KMS-11 (cell line): ENCODE measurements around the gene TDRD10.
A peak's percentile ranks its signal among the peaks of the same experiment; 100 is the strongest.

Experiments
- H2AFZ ChIP-seq: fragments of 200-600 bp; sonication (generic); 2 replicates; pipeline ENCODE4 v1.6.1; 2016; ENCODE audit warnings: antibody characterized with exemption, mixed run types, low read depth
- H3K27ac ChIP-seq: fragments of 200-600 bp; sonication (generic); 2 replicates; pipeline ENCODE4 v1.6.1; 2016; ENCODE audit warnings: mild to moderate bottlenecking, mixed run types
- H3K27me3 ChIP-seq: fragments of 200-600 bp; sonication (generic); 2 replicates; pipeline ENCODE4 v1.6.1; 2017; ENCODE audit warnings: mild to moderate bottlenecking, low read depth, mixed run types, moderate library complexity; ENCODE audit not compliant: insufficient read depth
- H3K36me3 ChIP-seq: fragments of 200-600 bp; sonication (generic); 2 replicates; pipeline ENCODE4 v1.6.1; 2017; ENCODE audit warnings: mild to moderate bottlenecking, mixed run types; ENCODE audit not compliant: insufficient read depth
- H3K4me1 ChIP-seq: fragments of 200-600 bp; sonication (generic); 2 replicates; pipeline ENCODE4 v1.6.1; 2016; ENCODE audit warnings: mild to moderate bottlenecking, low read depth, mixed run types; ENCODE audit not compliant: poor library complexity, severe bottlenecking
- H3K4me2 ChIP-seq: fragments of 200-600 bp; sonication (generic); 2 replicates; pipeline ENCODE4 v1.7.0; 2016; ENCODE audit warnings: mild to moderate bottlenecking, mixed run types
- H3K4me3 ChIP-seq: fragments of 200-600 bp; sonication (generic); IDR thresholded peaks from 2 replicates; pipeline ENCODE4 v1.6.1; 2017; ENCODE audit warnings: low read depth, low read length, mixed read lengths; ENCODE audit not compliant: insufficient read depth
- H3K79me2 ChIP-seq: fragments of 200-600 bp; sonication (generic); 2 replicates; pipeline ENCODE4 v1.6.1; 2016; ENCODE audit warnings: low read depth, mixed run types; ENCODE audit not compliant: insufficient read depth
- H3K9ac ChIP-seq: fragments of 200-600 bp; sonication (generic); 2 replicates; pipeline ENCODE4 v1.6.1; 2016; ENCODE audit warnings: mild to moderate bottlenecking, mixed run types
- H4K20me1 ChIP-seq: fragments of 200-600 bp; sonication (generic); 2 replicates; pipeline ENCODE4 v1.6.1; 2016; ENCODE audit warnings: mild to moderate bottlenecking, mixed run types; ENCODE audit not compliant: insufficient read depth
- CTCF ChIP-seq: fragments of 200-600 bp; sonication (generic); conservative IDR thresholded peaks from 2 replicates; pipeline ENCODE4 v1.6.1; 2017; ENCODE audit warnings: low read depth, mild to moderate bottlenecking, antibody characterized with exemption, low read length, moderate library complexity, mixed read lengths

TDRD10 gene

DNA sequence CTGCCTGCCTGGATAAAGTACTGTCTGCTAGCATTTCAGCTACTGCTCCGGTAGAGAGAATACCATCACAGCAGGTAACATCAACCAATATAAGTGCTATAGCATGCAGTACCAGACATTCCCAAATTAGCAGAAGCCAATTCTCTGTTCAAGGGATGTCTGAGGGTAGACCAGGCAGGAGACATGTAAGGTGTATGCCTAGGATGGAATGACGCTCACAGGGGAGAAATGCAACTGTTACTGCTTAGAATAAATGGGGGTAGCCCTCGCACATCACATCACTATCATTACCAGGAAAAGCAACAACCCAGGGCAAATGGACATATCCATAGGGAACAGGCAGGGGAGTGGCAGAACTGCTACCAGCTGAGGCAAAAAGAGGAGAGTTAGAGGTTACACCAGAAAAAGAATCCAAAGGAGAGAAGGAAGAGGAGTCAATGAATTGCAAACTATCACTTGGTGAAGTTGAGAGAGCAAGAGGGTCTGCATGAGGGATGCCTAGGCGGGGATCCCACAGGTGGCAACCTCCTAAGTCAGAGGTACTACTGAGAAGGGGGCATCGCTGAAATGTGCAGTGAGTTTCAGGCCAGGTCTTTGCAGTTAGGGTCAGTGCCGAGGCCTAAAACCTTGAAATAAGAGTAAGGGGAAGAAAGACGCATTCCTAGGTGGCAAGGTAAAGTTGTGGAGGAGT, 55.4 kb downstream of the TDRD10 start:
- peak overlapping the region; percentile 10; the same call in 1 of the 2 replicates for H2AFZ ChIP-seq
- no peaks in the 10 kb centered on the region for H3K27me3 ChIP-seq
- peaks cover 26% of the 10 kb centered on the region for H3K36me3 ChIP-seq
- no peak overlapping the region for H3K27ac ChIP-seq
- H4K20me1 ChIP-seq = no peaks in the 10 kb centered on the region
- H3K9ac ChIP-seq = peak overlapping the region; percentile 67; the same call in 1 of the 2 replicates
- TF ChIP-seq CTCF = 0 out of 2 replicates have a peak, but pooled peaks have one; percentile 21
- peaks cover 42% of the 10 kb centered on the region for H3K4me1 ChIP-seq
- H3K4me3 ChIP-seq = peak overlapping the region; percentile 98
- peak overlapping the region; percentile 92 for H3K4me2 ChIP-seq
- peaks cover 29% of the 10 kb centered on the region for H3K79me2 ChIP-seq

- Histone ChIP-seq H3K27ac (peak within 1 kb of the TSS; percentile 56), H3K36me3 (peaks cover 19% of the 10 kb centered on the region; the same call in 1 of the 2 replicates), H3K9ac (peak within 1 kb of the TSS; percentile 67), H3K27me3 (no peaks in the 10 kb centered on the region; the same call in 1 of the 2 replicates), H3K4me1 (peaks cover 34% of the 10 kb centered on the region), H2AFZ (peak within 1 kb of the TSS; percentile 73), H3K79me2 (peaks cover 29% of the 10 kb centered on the region), H3K4me3 (peak within 1 kb of the TSS; percentile 100), H3K4me2 (peak within 1 kb of the TSS; percentile 92), H4K20me1 (no peaks in the 10 kb centered on the region)
- no peak for TF ChIP-seq CTCF
Measured at GRCh38 chr1:154557939-154558719, 56.1 kb downstream of the TDRD10 start, which contains the start of gene UBE2Q1. Gene UBE2Q1 (minus strand): TSS chr1:154558662. CDS start chr1:154558553, 109 bp downstream.

DNA sequence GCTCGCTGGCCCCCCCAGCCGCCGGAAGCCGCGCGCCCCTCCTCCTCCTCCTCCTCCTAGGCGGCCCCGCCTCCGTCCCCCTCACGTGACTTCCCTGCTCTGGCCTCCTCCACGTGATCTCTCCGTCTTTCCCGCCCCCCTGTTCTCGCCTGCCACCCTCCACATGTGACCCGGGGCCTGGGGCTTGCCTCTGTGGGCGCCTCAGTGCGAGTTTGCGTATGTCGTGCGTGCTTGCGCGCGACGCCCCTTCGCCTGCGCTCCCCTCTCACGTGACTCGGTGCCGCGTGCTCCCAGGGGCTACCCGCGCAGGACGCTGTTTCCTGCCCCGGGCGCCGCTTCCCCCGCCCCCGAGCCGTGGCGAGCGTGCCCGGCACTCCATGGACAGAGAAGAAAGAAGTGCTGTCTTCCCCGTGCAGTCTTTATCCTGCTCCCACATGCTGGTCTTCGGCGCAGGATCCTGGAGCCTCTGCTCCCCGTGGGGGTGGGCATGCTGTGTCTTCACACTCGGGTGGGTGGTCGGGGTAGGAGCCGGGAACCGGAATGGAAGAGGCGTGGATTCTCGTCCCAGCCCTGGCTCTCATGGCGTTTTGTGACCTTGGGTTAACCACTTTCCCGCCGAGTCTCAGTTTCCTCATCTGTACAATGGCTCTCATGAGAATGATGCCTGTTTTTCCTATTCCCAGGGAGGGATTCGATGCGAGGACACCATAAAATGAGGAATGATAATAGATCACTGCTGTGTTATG, 56.9 kb downstream of the TDRD10 start:
- H3K27ac ChIP-seq = peak overlapping the region; percentile 56
- peaks cover 11% of the 10 kb centered on the region; the same call in 1 of the 2 replicates for H3K36me3 ChIP-seq
- H3K4me3 ChIP-seq = peak overlapping the region; percentile 100
- peaks cover 29% of the 10 kb centered on the region for H3K79me2 ChIP-seq
- H3K4me2 ChIP-seq = peak overlapping the region; percentile 84
- peak overlapping the region; percentile 73 for H2AFZ ChIP-seq
- peaks cover 29% of the 10 kb centered on the region for H3K4me1 ChIP-seq
- H3K27me3 ChIP-seq = no peaks in the 10 kb centered on the region; the same call in 1 of the 2 replicates
- H4K20me1 ChIP-seq = no peaks in the 10 kb centered on the region
- TF ChIP-seq CTCF = no peak
- H3K9ac ChIP-seq = peak overlapping the region; percentile 58

GRCh38 chr1:154559466-154560044, 57.5 kb downstream of the TDRD10 start:
- H3K27ac ChIP-seq = peak overlapping the region; percentile 56
- H3K4me1 ChIP-seq = peaks cover 25% of the 10 kb centered on the region

More at GRCh38 chr1:154559466-154560044, 57.5 kb downstream of the TDRD10 start:
- Histone ChIP-seq H3K4me3 (peak overlapping the region; percentile 100), H2AFZ (peak overlapping the region; percentile 73), H4K20me1 (no peaks in the 10 kb centered on the region), H3K4me2 (peak overlapping the region; percentile 84), H3K9ac (peak overlapping the region; percentile 58), H3K79me2 (peaks cover 29% of the 10 kb centered on the region), H3K27me3 (no peaks in the 10 kb centered on the region; the same call in 1 of the 2 replicates), H3K36me3 (peaks cover 5% of the 10 kb centered on the region; the same call in 1 of the 2 replicates)
- peak; percentile 100 for TF ChIP-seq CTCF
